DOHH2 (cell line): ENCODE measurements around the gene RABGAP1L.

ENCODE experiments used
- EZH2phosphoT487 ChIP-seq: fragments of 200-600 bp; sonication (generic); IDR thresholded peaks from 2 replicates; pipeline ENCODE4 v1.6.1; 2017; ENCODE audit warnings: borderline replicate concordance, mild to moderate bottlenecking, antibody characterized with exemption, low read length, moderate library complexity, mixed read lengths
- TF ChIP-seq, protein P1 (sequence below): fragments of 200-600 bp; sonication (generic); IDR thresholded peaks from one replicate; pipeline ENCODE4 v1.5.1; 2014; ENCODE audit warnings: antibody characterized with exemption, mild to moderate bottlenecking, low read depth, low read length; ENCODE audit not compliant: poor library complexity, severe bottlenecking

DNA sequence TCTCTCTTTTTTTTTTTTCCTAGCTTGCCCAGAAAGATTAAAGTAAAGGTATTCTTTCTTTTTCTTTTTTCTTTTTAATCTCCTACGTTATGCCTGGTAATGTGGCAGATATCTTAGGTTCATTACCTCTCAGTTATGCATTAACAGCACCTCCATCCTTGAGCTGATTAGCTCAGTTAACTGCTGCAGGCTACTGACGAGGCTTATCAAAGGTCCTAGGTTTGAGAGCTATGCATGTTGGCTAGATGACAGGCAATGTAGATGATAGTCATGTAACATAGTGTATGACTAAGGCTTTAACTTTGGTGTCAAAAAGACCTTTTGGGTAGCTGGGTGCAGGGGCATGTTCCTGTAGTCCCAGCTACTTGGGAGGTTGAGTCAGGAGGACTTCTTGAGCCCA is 786.7 kb downstream of the RABGAP1L start:
- TF ChIP-seq, protein P1, sequence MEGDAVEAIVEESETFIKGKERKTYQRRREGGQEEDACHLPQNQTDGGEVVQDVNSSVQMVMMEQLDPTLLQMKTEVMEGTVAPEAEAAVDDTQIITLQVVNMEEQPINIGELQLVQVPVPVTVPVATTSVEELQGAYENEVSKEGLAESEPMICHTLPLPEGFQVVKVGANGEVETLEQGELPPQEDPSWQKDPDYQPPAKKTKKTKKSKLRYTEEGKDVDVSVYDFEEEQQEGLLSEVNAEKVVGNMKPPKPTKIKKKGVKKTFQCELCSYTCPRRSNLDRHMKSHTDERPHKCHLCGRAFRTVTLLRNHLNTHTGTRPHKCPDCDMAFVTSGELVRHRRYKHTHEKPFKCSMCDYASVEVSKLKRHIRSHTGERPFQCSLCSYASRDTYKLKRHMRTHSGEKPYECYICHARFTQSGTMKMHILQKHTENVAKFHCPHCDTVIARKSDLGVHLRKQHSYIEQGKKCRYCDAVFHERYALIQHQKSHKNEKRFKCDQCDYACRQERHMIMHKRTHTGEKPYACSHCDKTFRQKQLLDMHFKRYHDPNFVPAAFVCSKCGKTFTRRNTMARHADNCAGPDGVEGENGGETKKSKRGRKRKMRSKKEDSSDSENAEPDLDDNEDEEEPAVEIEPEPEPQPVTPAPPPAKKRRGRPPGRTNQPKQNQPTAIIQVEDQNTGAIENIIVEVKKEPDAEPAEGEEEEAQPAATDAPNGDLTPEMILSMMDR = no peak
- no peak for TF ChIP-seq EZH2phosphoT487
